ENCODE measurements around the gene INPP5A.
"Not testable (repeated sequence)": the region's sequence is repeated elsewhere in the genome, so short reads cannot be mapped to it uniquely, and the experiment has no call there.

INPP5A gene

GRCh38 chr10:132815168-132815857, 277.7 kb downstream of the INPP5A start:
- no peak for DNase-seq (ENCODE audit: low read depth)

DNA sequence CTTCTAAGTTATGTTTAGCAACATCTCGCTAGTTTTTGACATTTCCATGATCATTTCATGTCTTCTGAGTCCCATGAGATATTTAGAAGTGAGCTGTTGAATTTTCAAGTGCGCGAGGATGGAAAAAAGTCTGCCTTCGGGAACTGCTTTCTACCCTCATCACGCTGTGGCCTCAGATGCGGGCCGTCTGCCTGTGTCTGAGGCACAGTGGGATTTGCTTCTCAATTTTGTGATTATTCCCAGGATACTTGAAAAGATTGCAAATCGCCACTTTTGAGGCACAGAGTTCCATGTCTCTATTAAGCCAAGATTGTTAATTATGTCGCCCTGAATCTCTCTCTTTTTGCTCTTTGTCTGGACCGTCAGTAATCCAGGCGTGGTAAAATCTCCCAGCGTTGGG, 279.1 kb downstream of the INPP5A start:
- DNase-seq (ENCODE audit: low read depth): no peak

DNA sequence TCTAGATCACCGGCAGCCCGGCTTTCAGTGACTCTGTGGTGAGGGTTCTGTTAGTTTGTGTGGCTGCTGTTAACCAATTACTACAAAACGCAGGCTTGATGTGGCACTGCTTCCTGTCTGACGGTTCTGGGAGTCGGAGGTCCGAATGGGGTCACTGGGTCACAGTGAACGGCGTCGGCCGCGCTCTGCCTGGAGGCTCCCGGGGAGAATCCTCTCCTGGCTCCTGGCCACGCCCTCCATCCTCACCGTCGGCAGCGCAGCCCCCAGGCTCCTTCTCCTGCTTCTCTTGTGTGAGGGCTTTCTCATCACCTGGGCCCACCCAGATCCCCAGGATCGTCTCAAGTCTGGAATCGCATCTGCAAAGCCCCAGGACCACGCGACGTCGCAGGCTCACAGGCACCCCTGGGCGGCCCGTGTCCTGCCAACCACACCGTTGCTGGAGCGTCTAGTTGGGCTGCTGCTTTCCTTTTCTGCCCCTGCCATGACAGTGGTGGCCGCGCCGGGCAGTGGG, 280.2 kb downstream of the INPP5A start:
- DNase-seq (ENCODE audit: low read depth): no peak

GRCh38 chr10:132820056-132820455, 282.5 kb downstream of the INPP5A start:
- no peak for DNase-seq (ENCODE audit: low read depth)

- DNase-seq (ENCODE audit: low read depth): not testable (repeated sequence)
Measured at GRCh38 chr10:132825783-132826523, 288.4 kb downstream of the INPP5A start.

DNA sequence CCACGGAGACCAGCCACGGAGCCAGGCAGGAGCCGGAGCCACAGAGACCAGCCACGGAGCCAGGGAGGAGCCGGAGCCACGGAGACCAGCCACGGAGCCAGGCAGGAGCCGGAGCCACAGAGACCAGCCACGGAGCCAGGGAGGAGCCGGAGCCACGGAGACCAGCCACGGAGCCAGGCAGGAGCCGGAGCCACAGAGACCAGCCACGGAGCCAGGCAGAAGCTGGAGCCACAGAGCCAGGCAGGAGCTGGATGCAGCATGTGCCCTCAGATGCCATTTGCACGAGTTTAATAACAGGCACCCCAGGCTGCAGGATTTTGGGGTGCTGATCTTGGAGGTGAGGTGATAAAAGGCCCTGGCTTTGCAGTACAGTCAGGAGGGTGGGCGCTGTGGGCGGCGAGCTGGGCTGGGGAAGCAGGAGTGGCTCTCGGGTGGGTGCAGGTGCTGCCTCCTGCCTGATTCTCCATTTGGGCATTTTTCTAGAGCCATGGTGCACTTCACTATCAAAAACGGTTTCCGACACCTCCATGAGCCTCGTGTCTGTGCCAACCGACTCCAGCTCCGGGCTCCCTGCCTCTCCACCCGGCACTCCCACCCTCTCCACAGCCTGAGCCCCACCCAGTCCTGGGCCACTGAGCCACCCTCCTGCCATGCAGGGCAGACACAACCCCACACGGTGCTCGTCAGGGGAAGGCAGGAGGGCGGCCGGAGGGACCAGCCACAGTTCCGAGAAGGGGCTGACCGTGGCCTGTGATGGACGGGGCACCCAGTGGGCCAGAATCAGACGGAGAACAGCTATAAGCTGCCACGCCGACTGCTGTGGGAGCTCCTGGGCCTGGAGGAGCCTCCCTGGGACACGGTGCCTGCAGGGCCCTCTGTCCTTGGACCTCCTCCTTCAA, 289.2 kb downstream of the INPP5A start:
- DNase-seq (ENCODE audit: low read depth): no peak

GRCh38 chr10:132827423-132827789, 289.8 kb downstream of the INPP5A start:
- DNase-seq (ENCODE audit: low read depth): no peak

- DNase-seq (ENCODE audit: low read depth): no peak
Measured at GRCh38 chr10:132827861-132828539, 290.4 kb downstream of the INPP5A start.

GRCh38 chr10:132828681-132829080, 291.1 kb downstream of the INPP5A start:
- no peak for DNase-seq (ENCODE audit: low read depth)

DNA sequence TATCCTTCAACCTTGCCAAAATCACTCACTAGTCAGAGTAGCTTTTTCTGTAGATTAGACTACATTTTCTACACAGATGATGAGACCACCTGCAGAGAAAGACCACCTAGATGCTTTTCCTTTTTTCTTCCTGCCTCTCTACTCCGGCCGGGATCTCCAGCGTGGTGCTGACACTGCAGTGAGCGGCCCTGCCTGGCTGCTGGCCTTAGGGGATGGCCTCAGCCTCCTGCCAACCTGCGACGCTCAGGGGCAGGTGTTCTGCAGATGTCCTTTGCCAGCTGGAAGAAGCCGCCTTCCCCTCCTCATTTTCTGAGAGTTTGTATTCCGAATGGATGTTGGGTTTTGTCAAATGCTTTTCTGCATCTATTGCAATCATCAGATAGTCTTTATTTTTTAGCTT, 291.8 kb downstream of the INPP5A start:
- no peak for DNase-seq (ENCODE audit: low read depth)

GRCh38 chr10:132832186-132832969, 294.8 kb downstream of the INPP5A start:
- no peak for DNase-seq (ENCODE audit: low read depth)
